GM19351 (cell line): ENCODE results near the gene RBMS3.
"Not testable (repeated sequence)": the region's sequence is repeated elsewhere in the genome, so short reads cannot be mapped to it uniquely, and the experiment has no call there.

Source experiments
- ATAC-seq: cut with Tn5 transposase; IDR thresholded peaks from one replicate; pipeline ENCODE4 v1.9.1; 2021; ENCODE audit warnings: mild to moderate bottlenecking, moderate library complexity; ENCODE audit not compliant: unreplicated experiment

Gene RBMS3

GRCh38 chr3:29337565-29337964, 56.7 kb downstream of the RBMS3 start:
- no peak for ATAC-seq

- ATAC-seq, result no peak
Measured at GRCh38 chr3:29338377-29338776, 57.5 kb downstream of the RBMS3 start.

- no peak for ATAC-seq
Measured at GRCh38 chr3:29339016-29339833, 58.4 kb downstream of the RBMS3 start.

GRCh38 chr3:29344154-29344553, 63.3 kb downstream of the RBMS3 start:
- ATAC-seq, result no peak

GRCh38 chr3:29344935-29345334, 64.1 kb downstream of the RBMS3 start:
- no peak for ATAC-seq

- ATAC-seq, result no peak
Measured at GRCh38 chr3:29345516-29346300, 64.8 kb downstream of the RBMS3 start.

- no peak for ATAC-seq
Measured at GRCh38 chr3:29346828-29347227, 66.0 kb downstream of the RBMS3 start.

GRCh38 chr3:29347412-29347811, 66.5 kb downstream of the RBMS3 start:
- no peak for ATAC-seq

- no peak for ATAC-seq
Measured at GRCh38 chr3:29348316-29348715, 67.4 kb downstream of the RBMS3 start.

GRCh38 chr3:29349049-29349448, 68.2 kb downstream of the RBMS3 start:
- ATAC-seq, result no peak

GRCh38 chr3:29353807-29354206, 72.9 kb downstream of the RBMS3 start:
- no peak for ATAC-seq

- ATAC-seq, result no peak
Measured at GRCh38 chr3:29354894-29355293, 74.0 kb downstream of the RBMS3 start.

GRCh38 chr3:29356062-29356461, 75.2 kb downstream of the RBMS3 start:
- no peak for ATAC-seq

- ATAC-seq, result not testable (repeated sequence)
Measured at GRCh38 chr3:29360289-29360688, 79.4 kb downstream of the RBMS3 start.

- ATAC-seq, result no peak
Measured at GRCh38 chr3:29363110-29363509, 82.2 kb downstream of the RBMS3 start.

GRCh38 chr3:29370021-29370420, 89.2 kb downstream of the RBMS3 start:
- ATAC-seq, result no peak

- no peak for ATAC-seq
Measured at GRCh38 chr3:29370476-29371420, 89.9 kb downstream of the RBMS3 start.

- ATAC-seq, result no peak
Measured at GRCh38 chr3:29373131-29373680, 92.3 kb downstream of the RBMS3 start.

- no peak for ATAC-seq
Measured at GRCh38 chr3:29374226-29374625, 93.4 kb downstream of the RBMS3 start.

- no peak for ATAC-seq
Measured at GRCh38 chr3:29379097-29379496, 98.2 kb downstream of the RBMS3 start.

- ATAC-seq, result no peak
Measured at GRCh38 chr3:29381595-29381994, 100.7 kb downstream of the RBMS3 start.
